HG03442 (cell line): ENCODE results near the gene SIM2.

ENCODE experiments used
- ATAC-seq: cut with Tn5 transposase; IDR thresholded peaks from one replicate; pipeline ENCODE4 v1.9.1; 2021; ENCODE audit warnings: mild to moderate bottlenecking, moderate library complexity; ENCODE audit not compliant: unreplicated experiment

The SIM2 gene

DNA sequence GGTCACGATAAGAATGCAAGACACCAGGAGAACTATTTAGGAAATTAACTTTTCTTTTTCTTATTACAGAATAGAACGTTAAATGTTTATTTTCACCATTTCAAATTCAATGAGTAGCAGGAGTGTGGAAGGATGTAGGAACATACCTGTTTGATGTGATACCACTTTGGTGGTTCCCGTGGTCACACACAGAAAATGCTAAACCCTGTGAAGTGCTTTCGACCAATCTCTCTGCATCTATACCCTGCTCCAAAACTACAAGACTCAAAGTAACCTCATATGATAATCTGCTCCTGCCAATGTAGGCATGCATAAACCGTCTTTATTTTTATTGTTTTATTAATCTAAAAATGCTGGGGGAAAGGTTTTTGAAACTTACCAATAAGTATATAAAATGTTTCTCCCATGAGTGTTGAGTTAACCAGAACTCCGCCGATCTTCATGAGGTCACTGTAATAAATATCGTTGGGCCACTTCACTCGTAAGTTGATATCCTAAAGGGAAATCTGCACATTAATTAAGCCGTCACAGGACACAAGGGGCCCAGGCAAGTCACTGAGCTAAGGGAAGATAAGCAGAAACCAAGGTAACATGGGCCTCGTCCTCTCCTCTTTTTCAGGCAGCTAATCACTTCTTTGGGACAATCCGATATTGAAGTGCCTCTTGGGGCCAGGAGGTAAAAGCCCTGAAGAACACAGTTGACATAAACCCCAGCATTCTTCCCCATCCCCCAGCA lies 60.6 kb downstream of the SIM2 start:
- ATAC-seq: no peak

DNA sequence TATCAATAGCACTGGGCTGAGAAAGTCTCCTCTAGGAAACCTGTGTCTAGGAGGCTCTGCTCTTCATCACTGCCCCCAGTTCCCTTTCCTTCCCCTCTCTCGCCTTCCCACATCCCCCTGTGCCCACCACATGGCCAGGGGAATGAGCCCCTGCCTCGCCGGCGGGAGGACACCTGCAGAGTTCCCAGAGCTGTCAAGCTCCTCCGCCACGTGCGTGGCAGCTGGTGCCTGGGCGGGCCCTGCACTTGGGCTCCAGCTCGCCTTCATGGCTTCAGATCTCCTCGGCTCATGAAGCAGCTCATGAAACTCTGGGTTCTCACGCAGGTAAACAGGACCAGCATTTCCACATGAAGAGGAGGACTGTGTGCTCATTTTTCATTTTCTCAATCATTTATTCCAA lies 62.8 kb downstream of the SIM2 start:
- ATAC-seq: no peak

DNA sequence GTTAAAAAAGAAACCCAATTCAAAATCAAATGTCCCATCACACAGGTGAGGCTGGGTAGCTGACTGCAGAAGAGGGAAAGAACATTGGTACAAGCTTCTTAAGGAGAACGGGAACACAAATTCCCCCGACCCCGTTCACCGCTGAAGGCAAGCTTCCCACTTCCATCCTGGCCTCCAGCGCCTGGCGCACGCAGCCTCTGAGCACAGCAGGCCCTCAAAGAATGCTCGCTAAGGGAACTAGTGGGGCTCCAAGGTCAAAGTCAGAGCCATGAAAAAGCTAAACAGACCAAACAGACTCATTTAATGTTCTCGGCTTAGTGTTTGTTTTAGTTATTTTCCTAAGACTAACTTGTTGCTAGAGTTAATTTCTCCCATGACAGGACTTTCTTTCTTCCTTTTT lies 63.7 kb downstream of the SIM2 start:
- no peak for ATAC-seq

DNA sequence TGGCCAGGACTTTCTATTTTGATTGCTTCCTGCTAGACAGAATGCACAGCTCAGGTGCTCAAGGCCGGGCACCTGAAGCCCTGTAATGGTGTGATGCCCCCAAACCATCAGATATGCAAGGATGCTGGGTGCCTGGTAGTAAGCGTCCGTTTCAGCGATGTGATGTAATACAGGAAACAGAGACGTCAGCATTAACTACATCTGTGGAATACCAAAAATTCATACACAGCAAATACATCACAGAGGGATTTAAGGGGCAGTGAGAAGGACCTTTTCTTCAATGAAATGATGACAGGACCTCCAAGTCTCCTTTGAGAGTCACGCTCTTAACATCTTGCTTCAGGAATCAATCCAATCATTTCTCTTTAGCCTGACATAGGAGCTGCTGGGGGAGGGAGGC lies 64.4 kb downstream of the SIM2 start:
- no peak for ATAC-seq

DNA sequence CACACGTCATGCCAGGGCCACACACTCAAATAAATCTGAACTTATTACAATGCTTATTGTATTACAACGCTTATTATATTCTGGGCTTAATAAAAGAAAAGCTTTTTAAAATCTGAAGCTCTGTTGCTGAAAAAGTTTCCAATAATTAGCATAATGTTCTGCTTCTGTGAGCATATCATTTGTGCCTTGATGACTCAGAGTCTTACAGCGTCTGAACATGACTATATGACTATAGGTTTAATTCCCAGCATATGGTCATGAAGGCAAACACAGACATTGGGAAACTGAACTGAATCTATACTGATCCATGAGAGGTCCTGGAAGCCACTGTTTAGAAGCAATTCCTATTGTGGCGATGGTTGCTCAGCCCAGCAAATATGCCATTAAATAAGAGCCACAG lies 66.3 kb downstream of the SIM2 start:
- ATAC-seq: no peak

DNA sequence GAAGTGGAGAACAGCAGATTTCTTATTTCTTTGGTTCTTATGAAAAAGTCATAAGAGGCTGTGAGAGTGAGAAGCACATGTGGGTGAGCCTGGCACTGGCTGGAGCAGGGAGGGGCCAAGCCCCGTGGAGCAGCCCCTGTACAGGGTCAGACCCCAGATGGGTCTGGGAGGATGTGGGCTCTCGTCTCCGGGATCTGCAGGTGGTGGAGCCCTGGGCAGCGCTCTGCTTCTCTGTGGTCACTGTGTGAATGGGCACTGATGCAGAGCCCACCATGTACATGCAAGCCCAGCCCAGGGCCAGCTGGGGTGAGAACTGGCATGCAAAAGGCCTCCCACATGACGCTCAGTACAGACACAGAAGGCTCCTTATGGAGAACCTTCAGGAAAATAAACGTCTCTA lies 67.6 kb downstream of the SIM2 start:
- ATAC-seq: no peak

DNA sequence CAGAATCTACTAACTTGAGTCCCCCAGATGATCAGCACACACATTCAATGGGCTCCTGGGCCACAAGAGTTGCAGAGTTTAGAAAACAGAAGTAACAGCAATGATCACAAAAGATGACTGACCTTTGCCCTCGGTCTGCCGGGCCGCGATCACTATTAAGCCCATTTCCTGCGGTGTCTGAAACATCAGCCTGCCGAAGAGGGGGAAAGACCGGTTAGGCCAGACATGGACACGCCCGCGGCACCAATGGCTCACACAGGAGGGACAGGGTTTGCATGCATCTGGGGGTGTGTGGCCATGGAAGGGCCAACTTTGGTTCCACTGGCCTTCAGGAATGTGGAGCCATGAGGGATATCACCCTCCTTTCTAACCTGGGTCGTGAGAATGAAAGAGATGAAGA lies 68.2 kb downstream of the SIM2 start:
- no peak for ATAC-seq

DNA sequence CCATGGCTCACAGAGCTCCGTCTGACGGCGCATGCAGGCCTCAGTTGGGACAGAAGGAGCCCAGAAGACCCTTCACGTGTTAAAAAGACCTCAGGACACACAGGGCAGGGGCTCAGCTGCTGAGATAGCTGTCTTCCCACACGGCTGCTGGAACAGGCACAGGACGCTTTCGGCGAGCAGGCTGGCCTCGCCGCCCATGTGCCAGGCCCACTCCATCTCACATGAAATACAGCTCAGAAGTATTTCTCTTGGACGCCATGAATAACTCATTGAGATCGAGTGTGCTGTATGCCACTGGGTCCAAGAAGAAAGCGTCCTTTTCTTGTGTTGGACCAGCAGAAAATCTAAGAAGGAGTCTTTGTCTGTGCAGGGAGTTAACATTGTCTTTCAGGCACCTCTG lies 69.6 kb downstream of the SIM2 start:
- no peak for ATAC-seq

DNA sequence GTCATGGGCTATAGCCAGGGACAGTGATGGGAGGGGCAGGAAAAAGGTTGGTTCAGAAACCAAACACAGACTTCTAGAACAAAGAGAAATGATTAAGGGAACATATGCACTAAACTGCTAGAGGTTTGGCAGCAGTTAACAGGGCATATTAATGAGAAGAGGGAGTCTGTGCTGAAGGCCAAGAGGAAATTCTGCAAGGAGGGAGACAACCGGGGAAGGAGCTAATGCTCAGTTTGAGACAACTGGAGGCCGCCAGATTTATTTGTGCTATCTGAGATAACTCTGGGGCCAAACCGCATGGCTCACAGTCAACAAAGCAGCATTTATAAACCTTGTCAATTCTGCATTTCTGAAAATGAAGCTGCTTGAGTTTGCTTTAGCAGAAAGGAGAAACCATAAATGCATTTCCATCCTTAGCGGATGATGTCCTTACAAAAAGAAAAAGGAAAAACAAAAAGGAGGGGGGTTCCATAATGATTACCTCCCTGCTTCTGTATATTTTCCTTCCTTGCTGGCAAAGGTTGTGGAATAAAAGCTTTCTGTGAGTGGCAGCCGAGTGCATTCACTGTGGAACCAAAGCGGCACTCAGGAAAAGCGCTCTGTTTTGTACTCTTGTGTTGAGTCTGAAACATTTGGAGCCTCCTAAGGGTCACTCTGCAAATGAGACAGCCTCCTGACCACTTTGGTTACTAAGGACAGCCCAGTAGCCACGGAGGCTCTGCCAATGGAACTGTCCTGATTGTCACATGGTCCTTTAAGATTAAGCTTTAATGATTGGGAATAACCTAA lies 70.3 kb downstream of the SIM2 start:
- no peak for ATAC-seq

DNA sequence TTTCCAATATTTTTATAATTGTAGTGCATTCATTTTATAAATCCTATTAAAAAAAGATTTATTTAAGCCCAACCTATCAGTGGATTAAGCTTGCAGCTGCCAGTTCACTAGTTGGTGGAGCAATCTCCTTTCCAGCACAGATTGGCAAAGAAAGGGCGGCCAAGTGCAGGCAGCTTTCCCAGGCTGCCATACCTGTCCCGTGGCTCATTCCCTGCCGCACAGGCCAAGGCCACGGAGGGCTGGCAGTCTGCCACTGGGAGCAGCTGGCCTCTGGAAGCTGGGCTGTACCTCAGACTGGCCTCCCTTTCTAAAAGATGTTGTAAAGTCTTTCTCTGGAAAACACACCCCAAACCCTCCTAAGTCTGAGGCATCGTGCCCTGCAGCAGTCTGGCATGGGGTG lies 74.2 kb downstream of the SIM2 start:
- ATAC-seq: no peak

DNA sequence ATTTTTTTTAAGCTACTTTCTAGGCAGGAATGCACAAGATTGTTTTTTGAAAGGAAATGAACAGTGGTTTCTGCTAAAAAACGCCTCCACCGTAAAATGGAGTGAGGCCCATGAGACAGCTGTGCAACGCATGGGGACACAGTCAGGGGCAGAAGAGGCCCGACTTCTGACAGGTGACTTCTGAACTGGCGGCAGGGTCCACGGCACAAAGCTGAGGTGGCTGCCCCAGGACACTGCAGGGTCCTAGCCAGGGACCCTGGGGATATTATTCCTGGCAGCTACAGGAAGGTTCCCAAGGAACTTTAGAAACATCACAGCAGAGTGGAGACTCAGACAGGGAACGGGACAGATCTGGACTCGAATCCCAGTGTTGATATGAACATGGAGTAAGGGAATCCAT lies 75.1 kb downstream of the SIM2 start:
- ATAC-seq: no peak

DNA sequence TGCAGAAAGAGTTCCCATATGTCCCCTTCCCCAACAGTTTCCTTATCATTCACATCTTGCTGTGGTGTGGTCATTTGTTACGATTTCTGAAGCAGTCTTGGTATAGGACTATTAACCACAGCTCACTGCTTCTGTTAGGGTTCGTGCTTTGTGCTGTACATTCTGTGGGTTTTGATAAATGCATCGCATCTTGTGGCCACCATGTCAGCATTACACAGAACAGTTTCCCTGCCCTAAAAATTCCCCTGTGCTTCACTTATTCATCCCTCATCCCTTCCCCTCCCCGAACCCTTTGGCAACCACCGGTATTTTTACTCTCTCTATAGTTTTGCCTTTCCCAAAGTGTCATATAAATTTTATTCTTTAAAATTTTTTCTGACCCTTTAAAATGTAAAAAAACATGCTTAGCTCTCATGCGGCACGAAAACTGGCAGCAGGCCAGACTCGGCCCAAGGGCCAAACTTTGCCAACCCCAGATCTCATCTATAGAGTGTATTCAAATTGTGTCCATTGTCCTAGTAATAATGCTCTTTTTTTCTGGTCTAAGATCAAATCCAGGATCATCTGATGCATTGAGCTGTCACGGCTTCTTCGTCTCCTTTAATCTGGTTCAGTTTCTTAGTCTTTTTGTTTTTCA lies 78.2 kb downstream of the SIM2 start:
- no peak for ATAC-seq

DNA sequence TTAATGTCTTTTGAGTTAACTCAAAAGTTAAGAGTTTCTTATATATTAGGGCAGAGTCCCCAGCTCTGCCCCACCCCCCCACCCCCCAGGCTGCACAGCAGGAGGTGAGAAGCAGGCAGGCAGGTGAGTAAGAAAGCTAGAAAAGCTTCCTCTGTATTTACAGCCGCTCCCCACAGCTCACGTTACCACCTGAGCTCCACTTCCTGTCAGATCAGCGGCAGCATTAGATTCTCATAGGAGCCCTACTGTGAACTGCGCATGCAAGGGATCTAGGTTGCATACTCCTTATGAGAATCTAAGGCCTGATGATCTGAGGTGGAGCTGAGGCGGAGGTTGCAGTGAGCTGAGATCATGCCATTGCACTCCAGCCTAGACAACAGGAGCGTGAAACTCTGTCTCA lies 81.9 kb downstream of the SIM2 start:
- ATAC-seq: no peak

DNA sequence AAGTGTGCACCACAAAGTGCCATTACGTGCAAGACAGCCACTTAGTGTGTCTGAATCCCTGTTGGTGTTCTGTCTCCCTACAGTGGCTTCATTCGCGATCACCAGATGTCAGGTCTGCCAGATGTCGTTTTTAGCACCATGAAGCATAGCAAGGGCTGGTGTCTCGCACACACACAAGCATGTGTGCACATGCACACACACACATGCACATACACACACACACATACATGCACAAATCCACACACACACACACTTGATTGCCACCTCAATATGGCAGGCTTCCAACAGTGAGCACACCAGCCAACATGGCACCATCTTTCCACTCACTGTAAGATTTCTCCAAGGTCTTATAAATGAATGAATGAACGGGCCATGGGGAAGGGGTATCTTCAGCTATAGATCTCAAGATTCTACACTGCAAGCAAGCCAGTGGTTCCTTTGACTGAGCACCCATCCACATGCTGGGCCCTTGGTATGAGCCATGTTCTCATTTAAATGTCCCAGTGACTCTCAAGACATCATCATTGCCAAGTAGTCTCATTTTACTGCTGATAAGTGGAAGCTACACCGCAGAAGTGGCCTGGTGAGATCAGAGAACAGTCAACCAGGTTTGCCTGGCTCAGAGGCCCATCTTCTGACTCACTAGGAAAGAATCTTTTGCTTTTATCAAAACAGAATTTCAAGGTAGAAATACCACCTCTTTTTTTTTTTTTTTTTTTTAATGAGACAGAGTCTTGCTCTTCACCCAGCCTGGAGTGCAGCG lies 84.9 kb downstream of the SIM2 start:
- no peak for ATAC-seq

DNA sequence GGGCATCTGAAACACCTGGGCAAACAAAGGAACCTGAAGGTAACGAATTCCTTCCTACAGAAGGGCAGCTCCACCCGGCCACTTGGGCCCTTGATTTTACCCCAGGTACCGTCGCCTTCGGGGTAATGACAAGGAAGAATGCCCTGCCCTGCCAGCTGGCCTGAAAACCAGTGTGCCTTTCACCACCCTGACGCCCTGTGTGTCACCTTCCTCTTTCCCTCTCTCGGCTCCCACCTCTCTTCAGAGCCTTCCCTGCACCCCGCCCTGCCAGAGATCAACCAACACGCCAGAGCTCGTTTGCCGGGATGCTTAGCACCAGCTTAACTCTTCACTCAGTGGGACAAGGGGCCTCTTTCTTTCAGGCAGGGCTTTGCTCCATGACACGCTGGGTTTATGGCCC lies 86.0 kb downstream of the SIM2 start:
- no peak for ATAC-seq

DNA sequence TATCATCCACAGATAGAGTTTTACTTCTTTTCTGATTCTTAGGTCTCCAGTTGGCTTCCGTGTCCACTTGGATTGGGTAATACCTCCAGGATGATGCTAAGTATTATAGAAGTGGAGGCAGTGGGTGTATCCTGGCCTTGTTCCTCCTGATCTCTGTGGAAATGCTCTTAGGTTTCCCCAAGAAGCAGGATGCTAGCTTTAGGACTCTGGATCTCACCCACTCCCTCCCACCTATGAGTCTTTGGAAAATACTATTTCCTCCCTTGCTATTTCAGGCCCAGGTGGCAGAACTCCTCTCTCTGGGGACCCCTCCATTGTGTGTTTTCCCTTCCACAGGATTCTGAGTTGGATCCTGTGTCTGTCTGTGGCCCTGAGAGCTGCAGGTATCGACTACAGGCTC lies 86.7 kb downstream of the SIM2 start:
- no peak for ATAC-seq

DNA sequence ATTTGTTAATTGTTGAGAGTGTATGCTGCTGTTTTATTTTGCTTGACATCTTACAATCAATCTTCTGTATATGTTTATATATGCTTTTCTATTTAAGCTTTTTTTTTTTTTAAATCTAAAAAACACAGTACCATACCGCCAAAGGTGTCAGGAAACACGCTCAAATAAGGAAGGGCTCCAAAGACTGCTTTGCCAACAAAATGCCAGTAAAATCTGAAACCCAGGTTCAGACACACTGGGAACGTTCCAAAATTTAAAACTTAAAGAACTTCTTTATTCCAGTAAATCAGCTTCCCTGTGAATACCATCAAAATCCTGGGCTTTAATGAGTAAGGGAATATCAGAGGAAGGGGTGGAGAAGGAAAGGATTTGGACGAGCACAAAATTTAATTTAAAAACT lies 87.3 kb downstream of the SIM2 start:
- ATAC-seq: no peak

DNA sequence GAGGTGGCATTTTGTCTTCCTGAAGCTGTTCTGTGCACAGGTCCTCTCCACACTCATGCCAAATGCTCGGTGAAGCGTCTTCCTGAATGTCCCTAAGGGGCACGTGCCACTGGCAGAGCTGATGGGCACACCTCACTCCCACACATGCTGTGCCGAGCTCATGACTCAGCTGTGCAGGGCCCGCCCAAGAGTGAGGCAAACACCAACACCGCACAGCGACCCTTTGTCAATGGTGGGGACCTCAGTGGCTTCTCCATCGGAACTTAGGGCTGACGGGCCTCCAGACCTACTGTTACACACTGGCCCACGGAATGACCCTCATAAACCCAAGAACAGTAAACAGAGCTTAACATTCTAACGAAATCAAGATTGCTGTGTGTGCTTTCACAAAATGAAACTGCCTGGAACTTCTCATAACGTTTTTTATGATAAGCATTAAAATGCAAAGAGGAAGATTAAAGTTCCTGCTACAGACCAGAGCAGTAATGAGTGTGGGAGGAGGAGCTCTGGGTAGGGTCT lies 89.3 kb downstream of the SIM2 start:
- no peak for ATAC-seq

DNA sequence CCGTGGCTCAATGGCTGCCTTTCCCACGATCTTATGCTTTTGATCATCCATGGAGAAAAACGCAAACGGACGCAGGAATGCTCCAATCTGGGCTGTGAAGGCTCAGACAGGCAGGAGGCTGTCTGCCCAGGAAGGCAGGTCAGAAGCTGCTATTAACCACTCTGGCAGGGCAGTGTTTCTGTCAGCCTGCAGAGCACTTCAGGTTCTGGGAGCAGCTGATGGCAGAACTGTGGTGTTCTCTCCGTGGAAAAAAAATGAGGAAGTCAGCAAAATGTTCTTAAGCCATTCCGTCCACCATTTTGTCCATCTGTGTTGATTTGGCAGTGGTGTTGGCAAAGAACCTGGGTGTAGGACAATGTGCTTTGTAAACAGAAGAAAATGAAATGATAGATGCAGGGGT lies 91.7 kb downstream of the SIM2 start:
- no peak for ATAC-seq

DNA sequence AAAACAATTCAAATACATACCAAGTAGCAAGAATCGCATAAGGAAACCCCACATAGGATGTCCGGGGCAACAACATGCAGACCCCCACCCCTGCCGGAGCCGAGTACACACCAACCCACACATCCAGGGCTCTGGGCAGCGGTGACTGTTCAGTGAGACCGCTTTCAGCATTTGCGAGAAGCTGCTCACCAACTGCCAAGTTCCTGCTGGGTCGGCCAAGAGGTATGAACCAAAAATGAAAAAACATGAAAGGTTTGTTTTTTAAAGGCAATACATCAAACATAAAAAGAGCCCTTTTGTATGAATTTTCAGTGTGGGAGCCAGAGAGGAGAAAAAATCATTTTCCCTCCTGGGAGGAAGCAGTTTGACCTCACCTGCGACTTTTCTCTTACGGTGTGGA lies 92.3 kb downstream of the SIM2 start:
- no peak for ATAC-seq
